ENCODE results near the gene ARHGEF17.
"Not testable (repeated sequence)": the region's sequence is repeated elsewhere in the genome, so short reads cannot be mapped to it uniquely, and the experiment has no call there.

ARHGEF17 gene

DNA sequence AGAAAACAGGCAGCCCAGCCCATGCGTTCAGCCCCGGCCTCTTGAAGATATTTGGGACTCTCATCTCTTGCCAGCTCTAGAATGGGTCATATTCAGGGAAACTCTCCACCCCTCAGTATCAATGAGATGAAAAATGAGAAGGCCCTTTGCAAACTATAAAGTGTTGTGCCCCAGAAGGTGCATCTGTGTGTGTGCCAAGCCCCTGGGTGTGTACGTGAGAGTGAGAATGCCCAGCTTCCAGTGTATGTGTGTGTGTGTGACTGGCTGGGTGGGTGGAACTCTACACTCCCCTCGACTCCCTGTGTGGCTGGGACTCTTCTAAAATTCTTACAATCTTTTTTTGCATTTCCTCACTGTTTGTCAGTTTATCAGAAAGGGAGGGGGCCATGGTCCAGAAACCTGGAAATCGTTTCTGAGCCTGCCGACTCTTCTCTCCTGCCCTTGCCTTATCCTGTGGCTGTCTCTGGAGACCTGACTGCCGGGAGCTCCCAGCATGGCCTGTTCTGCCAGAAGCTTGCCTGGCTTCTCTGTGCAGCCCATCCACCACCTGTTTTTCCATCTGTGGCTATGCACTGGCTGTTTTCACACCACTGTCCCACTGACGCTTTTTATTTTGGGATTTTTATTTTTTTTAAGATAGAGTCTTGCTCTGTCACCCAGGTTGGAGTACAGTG is 34.7 kb upstream of the ARHGEF17 start:
- DNase-seq, result no peak

DNA sequence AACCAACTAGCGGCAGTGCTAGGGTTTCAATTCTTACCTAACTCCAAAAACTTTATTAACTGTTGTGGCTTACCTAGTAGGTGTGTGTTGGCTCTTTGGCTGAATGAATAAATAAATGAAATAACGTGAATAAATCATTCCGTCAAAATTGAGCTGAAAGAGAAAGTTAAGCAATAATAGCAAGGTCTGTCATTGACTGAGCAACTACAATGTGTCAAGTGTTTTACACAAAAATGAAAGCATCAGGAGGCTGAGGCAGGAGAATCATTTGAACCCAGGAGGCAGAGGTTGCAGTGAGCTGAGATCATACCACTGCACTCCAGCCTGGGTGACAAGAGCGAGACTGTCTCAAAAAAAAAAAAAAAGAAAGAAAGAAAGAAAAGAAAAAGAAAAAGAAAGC is 33.9 kb upstream of the ARHGEF17 start:
- DNase-seq, result not testable (repeated sequence)

DNA sequence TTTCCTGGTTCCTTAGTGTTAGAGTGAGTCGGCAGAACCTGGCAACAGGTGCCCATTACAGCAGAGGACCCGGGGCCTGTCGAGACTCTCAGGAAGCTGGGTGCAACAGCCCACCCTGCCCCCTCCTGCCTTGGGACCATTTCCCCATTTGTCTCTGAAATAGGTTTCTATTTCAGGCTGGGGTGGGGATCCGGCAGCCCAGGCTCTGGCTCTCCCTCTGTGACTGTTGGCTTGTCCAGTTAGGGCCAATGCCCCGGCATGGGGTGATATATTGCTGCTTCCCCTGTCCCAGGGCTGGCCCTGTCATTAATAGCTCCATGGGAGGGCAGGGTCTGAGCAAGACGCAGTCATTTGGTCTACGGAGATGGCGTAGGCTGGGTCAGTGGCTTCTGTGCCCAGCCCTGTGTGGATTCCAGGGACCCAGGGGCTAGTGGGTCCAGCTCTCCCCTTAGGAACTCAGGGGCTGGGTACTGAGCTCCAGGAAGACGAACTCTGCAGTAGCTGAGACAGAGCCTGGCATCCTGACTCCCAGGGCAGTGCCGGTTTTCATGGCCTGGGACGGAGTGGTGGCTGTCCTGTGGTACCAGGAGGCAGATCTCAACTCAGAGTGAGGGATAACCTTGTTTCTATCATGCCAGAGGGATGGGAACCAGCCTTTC is 33.2 kb upstream of the ARHGEF17 start:
- DNase-seq, result no peak

DNA sequence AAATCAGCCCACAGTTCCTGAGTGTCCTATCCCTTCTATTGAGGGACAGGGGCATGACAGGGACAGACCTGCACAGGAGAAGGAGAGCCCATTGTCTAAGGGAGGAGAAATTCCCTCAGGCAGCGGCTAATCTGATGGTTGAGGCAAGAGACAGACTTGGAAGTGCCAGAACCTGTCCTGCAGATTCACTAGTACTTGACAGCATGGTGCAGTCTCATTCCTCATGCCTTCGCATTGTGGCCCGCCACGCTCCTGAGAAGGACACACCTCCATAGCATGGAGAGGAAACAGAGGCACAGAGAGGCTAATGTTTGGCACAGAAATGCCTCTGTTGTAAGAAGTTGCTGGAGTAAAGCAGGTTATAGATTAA is 32.7 kb upstream of the ARHGEF17 start:
- DNase-seq, result no peak

DNA sequence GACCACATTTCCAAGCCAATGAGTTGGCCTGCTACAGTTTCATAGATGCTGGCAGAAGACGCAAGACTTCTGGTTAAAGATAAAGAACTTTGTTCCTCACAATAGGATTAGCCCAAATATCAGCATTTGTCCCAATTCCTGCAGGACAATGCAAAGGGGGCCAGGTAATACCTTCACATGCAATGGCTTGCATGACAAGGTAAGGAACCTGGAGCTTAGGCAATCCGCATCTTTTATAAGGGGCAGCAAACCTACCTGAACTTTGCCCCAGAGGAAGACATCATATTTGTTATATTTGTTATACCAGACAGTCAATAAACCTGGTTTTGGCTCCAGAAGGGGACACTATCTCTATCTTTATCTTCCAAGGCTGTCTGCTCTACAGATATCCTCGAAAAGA is 30.6 kb upstream of the ARHGEF17 start:
- no peak for DNase-seq

DNA sequence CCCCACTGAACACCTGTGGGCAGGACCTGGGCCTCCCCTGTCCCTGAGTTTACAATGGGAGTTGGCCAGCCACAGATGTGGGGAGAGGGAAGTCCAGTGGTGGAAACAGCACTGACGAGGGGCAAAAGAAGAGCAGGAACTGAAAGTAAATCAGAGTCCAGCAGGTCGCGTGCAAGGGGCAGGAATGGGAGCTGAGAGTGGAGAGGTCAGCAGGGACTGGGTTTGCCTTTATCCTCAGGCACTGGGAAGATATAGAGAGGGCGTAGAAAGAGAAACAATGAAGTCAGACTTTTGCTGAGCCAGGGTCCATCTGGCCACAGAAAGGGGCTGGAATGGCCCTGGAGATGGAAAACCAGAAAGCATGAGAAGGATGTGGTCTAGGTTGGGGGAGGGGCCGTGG is 27.4 kb upstream of the ARHGEF17 start:
- no peak for DNase-seq

DNA sequence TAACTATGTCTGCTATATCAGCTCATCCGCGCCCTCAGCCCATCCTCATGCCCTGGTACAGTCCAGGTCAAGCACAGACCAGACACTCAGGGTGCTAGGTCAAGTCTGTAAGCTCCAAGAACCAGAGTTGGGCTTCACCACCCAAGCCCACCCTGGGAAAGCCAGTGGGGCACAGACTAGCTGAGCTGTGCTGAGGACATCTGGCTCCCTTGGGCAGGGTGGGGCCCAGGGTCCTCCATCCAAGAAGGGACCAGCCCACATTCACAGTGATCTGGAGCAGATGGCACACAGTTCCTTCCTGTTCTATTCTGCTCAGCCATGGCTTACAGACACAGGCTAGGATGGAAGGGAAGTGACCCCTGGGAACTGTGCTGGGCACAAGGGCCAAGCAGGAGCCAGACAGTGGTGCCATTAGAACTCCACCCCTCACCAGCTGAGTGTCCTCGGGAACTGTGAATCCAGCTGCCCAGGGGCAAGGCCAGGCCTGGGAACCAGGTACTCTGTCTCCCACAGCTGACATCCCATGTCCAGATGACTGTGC is 26.8 kb upstream of the ARHGEF17 start:
- DNase-seq, result no peak

DNA sequence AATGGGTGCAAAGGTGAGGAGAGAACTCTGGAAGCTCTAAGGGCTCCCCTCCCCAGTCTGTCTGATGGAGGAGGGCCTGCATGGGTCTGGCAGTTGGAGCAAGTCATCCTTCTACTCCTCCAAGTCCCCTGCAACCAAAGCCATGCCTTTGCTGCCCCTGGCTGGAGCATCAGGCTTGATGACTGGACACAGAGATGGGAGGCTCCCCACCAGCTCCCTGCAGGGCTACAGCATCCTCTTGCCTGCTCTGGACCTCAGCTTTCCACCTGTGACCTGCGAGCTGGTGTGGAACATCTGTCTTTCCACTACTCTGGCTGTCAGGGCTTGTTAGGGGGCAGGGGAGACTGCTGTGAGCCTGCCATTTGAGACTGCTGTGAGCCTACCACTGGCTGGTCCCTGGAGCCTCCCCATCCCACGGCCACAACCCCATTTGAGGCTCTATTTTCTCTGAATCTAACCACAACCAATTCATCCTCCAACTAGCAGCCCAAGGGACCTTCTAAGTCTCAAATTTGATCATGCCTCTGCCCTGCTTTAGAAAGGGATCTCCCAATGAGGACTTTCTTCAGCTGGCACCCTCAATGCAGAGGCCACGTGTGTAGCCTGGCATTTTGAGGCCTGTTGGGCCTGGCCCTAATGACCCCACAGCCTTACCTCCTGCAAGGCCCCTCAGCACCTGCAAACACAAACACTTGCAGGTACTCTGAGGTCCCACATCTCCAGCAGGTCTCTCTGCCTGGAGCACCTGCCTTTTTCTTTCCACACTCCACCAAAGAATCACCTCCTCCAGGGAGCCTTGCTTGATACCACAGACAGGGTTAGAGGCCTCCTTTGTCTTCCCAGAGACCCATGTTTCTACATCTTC is 26.0 kb upstream of the ARHGEF17 start:
- DNase-seq, result no peak

DNA sequence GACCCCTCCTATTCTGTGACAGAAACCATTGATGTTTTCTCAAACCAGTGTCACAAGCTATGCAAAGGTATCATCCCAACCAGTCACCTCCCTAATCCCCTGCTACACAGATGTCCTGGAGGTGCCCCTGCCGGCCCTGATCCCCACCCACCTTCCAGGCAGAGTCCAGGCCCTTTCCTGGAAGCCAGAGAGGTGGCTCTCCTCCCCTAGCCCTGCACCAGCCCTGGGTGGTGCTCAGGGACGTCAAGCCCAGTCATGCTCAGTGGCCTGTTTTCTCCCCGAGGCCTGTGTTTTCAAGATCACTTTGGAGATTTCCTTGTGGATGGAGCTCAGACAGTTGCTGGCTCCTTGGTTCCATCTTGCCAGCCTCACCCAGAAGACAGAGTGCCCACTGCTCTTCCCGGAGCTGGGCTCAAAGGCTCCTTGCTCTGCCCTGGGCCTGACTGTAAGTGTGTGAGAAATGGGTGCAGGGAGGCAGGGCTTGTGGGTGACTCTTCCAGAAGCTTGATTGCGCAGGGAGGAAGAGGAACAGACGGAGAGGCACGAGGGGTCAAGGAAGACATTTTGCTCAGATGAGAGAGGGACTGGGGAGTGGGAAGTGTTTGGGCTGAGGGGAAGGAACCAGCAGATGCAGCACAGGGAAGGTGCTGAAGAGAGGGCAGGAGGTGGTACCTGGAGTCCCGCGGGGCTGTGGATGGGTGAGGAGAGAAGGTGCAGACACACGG is 24.6 kb upstream of the ARHGEF17 start:
- DNase-seq, result no peak

DNA sequence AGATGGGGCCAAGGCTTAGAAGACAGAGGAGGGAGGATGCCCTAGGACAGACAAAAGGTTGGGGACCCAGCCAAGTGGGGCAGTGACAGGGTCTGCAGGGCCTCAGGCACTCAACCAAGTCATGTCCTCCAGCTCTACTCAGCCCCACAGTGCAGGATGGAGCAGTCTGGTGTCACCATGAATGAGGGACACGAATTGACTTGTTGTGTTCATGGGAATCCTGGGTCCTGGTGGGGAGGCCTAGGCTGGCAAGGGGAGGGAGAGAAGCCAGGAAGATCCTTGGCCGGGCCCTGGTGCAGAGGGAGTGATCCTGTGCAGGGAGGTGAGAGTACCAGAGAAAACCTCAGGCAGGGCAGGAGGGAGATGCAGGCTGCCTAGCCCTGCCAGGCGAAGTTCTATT is 24.0 kb upstream of the ARHGEF17 start:
- DNase-seq, result no peak

DNA sequence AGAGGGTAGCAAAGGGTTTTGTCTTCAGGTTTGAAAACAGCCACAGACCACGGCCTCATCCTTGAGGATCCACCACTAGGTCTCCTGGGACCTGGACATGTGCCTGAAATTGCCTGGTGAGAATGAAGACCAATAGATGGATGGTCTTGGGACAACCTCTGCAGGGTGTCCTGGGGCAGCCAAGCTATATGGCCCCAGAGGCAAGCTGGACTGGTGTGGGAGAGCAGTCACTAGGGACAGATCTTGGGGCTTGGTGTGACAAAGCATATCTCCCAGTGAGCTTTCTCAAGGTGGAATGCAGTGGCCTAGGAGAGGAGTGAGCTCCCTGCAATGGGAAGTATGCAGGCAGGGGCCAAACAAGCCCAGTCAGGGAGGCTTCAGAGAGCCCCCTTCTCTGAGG is 22.4 kb upstream of the ARHGEF17 start:
- no peak for DNase-seq

DNA sequence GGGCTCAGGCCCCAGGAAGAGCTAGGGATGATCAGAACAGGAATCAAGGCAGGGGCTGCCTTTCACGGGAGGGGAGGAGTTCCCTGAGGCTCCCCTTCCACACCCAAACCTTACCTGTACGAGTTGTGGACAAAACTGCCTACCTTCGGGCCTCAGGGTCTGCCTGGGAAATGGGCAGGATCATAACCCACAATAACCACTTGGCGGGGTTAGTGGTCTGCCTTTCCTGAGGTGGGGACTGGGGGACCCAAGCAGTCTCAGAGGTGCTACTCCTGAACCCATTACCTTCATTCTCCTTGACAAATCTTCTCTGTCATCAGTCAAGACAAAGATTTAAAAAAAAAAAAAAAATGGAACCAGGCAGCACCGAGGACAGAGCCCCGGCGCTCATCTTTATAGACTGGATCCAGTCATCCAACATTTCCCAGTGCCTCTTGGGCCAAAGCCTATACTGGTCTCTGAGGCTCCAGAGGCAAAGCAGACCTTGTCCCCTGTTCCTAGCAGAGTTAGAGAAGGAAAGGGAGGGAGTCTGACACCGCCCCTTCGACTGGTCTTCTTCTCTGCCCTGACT is 21.8 kb upstream of the ARHGEF17 start:
- no peak for DNase-seq

DNA sequence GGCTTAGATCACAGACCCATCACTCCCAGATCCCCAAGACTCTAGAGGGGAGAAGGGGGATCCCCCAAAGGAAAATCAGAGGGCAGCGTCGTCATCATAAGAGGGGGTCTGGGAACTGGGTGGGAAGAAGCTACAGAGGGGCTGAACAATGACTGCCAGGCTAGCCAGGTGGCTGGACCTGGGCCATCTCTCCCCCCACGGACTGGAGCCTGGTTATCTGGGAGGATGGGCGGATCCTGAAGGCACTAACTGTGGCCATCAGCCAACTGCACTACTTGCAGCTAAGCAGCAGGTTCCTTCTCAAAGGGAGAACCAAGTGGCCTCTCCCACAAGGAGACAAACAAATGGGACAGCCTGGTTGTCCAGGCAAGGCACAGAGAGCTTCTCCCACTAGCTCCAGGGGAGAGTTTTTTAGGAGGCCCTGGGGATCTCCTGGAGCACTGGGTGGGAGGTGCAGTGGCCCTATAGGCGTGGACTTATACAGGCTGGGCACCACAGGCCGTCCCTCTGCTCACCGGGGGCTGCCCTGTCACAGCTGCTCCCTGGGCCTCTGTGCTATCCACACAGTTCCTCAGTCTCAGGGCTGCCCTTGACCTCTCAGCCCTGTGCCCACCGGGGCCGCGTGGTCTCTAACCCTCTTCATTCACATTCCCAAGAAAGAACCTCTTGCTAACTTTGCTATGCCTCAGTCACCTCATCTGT is 20.5 kb upstream of the ARHGEF17 start:
- no peak for DNase-seq

DNA sequence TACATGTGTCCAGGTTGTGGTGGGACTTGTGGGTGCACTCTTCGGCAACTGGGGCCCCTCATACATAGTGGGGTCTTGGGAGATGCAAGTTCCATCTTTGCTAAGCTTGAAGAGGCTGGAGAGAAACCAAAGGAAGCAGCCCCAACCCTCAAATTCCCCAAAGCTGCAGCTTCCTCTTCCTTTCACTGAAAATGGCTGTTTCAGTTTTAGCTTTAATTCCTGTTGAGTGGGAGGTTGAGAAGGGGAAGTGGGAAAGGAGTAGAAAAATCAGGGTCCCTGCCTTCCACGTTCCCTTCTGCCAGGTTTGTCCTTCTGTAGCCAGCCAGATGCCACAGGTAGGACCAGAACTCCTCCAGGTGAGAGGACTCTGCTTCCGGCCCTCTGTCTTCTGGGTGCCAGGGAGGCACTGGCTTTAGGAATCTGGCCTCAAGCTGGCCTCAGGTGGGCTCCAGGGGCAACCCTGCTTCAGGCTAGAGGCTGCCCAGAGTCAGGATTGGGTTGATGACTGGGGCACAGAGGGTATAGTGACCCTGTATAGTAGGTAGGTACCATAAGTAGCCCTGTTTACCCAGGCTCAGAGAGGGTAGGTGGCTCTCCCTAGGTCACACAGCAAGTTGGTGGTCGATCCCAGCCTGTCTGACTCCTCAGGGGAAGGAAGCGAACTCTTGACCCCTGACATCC is 19.7 kb upstream of the ARHGEF17 start:
- DNase-seq, result no peak

DNA sequence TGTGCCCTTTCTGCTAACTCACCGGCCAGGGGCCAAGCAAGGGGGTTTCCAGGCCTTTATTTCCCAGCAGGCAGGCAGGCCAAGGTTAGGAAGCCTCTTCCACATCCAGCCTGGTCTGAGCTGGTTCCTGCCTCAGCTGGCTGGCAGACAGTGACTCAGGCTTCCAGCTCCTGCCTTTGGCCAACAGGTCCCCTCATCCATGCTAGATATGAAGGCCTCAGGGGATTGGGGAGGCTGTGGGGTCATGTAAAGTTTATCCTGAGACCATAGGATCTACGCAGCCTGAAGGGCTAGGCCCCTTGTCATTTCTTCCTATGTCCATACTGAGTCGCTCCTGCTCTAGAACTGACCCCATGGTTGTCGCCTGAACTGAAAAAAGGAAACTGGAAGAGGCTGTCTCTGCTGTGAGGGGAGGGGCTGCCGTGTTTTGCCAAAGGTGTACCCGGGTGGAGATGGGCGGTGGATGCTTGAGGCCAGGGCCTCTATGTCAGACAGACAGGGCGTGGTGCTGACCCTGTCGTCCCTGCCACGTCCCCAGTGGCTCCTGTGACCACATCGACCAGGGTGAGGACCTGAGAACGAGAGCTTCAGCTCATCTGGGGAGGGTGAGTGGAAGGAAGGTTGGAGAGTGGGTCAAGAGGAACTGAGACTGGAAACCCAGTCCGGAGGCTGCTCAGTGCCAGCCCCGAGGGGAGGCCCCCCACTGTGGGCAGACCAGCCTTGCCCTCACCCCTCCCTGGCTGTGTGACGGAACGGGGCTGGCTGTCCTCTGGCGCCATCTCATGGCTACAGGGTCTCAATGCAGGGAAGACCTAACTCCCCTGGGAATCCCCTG is 19.0 kb upstream of the ARHGEF17 start:
- DNase-seq, result peak; percentile 33

DNA sequence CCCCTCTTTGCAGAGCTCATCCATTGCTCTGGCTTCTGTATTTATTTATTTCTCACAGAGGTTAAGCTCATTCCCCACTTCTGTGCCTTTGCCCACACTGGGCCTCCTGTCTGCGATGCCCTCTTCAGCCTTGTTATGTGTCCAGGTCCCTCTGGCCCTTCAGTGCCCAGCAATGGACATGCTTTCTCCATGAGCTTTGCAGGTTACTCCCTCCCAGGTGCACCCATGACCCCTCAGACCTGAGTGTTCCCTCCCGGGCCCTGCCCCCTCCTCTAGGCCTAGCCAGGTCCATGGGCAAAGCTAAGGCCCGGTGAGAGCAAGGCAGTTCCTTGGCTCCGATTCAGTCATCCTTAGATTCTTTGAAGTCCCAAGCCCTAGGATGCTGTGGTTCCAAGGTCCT is 17.5 kb upstream of the ARHGEF17 start:
- DNase-seq, result no peak

DNA sequence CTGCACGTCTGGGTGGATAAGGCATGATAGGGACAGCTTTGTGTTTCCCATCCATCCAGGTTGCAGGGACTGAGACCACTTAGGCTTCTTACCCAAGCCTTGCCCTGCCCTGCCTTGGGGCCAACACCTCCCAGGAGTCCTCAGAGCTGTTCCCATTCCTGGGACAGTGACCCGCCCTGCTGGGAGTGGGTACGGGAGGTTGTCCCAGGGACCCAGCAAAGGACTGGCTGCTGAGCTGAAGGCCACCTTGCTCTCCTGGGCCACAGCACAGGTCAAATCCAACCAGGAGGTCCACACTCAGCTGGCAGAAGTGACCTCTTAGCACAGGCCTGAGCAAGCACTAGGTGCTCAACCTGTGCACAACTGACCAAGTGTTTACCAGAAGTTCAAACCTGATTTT is 16.9 kb upstream of the ARHGEF17 start:
- no peak for DNase-seq

DNA sequence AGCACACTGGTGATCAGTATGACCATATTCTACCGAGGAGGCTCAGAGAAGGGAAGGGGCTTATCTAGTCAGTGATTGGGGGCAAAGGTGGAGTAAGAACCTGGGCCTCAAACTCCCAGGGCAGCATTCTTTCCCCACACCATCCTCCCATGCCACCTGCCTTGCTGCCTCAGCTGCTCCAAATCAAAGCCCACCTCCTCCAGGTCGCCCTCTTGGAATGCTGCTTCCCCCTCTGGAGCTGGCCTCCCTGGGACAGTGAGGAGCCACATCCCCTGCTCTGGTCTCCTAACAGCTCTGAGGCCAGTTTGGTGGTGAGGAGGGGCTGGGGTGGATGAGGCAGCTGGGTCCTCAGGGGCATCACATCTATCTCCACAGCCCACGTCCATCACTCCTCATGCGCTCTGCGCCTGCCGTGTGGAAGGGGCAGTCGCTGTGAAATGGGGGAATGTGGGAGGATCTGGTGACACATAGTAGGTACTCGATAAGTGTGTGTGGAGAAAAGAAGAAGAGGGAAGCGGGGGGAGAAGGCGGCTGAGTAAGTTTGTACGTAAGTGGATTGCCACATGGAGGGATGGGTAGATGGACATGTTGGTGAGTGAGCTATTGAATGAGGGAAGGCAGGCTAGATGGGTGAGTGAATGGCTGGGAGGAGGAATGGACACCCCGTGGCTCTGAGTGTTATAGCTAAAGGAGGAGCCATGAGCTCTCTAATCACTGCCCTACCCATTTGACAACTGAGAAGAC is 16.1 kb upstream of the ARHGEF17 start:
- no peak for DNase-seq

DNA sequence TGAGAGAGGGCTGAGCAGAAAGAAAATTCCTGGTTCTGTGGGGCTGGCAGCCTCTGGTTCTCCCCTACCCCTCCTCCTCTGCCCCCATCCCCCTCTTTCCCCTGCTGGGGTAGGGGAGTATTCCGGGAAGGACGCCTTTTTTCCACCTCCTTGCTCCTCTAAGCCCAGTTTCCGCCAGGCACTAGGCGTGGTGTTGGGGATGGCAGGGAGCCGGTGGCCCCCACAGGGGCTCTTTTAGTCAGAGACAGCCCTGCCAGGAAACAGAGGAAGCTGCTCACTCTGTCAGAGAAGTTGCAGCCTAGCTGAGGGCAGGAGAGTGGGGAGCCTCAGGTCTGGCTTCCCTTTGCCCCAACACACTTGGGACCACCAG is 15.6 kb upstream of the ARHGEF17 start:
- DNase-seq, result no peak
